GM10847 (cell line): Measurements from ENCODE around the gene MTF1.

Experiments
- POLR2A ChIP-seq: IDR thresholded peaks from 2 replicates; pipeline ENCODE4 v1.6.1; 2011; ENCODE audit not compliant: insufficient read length; ENCODE audit errors: extremely low read depth

The MTF1 gene

DNA sequence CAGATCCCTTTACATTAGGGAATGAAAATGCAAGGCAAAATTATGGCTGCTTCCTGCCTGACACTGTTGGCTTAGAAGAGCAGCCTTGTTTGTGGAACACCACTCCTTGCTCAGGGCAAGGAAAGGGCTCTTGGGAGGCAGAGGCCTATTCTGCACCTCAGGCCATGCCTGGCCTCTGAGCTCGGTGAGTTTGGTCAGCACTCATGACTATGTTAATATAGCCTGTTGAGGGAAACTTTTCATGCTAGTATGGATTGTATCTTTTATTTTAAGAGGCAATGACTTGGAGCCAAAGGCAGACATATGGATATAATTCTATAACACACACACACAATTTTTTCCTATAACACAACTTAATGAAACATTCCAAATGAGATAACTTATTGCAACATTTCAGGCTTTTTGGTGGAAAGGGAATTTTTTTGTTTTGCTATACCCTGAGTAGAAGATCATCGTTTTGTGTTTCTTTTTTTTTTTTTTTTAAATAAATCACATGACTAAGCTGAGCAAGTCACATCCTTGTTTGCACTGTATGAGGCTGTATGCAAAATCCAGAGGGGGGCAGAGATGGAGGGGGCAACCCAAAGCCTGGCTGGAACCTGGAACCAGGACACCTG lies 45.8 kb downstream of the MTF1 start:
- TF ChIP-seq POLR2A: no peak

DNA sequence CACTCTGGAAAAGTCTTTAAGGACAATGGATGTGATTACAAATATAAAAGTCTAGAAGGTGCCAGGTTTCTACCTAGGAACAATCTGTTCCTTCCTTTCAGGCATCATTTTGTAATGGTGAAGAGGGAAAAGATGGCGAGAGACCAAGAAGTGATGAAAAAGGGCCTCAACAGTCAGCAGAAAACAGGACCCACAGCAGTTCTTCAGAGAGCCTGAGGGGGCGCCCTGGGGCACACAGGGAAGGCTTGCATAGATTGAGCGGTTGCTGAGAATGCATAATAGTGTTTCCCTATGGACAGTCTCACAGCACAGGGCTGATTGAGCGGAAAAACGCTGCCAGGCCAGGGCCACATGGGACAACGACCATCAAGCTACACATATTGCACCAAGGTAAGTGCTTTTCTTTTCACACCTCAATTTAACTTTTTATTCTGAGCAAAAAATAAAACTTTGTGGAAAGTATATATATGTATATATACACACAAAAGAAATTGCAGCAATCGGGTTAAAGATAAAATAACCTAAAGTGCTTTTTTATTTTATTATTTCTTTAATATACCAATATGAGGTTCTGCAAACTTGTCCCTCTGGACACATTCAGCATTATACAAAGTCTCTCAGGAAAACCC lies 48.3 kb downstream of the MTF1 start:
- TF ChIP-seq POLR2A: no peak

GRCh38 chr1:37809942-37810341 lies 49.5 kb downstream of the MTF1 start:
- no peak for TF ChIP-seq POLR2A

DNA sequence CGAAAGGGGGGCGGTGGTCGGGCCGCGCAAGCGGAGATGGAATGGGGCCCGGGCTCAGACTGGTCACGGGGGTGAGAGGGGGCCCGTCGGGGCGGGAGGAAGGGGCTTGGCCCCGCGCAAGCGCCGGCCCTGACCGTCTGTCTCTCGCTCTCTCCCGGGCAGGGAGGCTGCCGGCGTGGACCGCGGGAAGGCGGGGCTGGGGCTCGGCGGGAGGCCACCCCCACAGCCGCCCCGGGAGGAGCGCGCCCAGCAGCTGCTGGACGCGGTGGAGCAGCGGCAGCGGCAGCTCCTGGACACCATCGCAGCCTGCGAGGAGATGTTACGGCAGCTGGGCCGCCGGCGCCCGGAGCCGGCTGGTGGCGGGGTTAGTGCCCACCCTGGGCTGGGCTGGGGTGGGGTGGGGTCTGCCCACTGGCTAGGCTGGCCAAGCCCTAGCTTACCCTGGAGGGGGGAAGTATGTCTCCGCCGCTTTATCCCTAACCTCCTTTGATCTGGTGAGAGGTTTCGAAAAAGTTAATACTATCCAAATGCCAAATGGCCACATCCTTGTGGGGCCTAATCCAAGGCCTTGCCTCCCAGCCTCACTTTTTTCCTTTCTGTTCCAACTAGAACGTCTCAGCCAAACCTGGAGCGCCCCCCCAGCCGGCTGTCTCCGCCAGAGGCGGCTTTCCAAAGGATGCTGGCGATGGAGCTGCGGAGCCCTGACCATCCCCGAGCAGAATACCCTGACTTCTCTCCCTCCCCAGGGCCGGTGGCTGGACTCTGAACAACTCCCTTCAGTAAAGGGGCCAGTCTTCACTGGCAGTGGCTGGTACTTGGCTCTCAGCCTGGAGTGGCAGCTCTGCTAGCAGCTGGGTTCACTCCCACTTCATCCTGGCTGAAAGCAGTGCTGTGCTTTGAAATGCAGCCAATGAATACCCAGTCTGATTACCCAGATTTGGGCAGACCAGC lies 50.7 kb downstream of the MTF1 start:
- TF ChIP-seq POLR2A: no peak

- peak; percentile 68 for TF ChIP-seq POLR2A
Observed at GRCh38 chr1:37807555-37808368, 51.6 kb downstream of the MTF1 start, which contains the start of the genes C1orf122 and YRDC. Gene C1orf122, plus strand, starts transcription at chr1:37807790. Its CDS starts 615 bp downstream, at chr1:37808405. Gene YRDC, minus strand, starts transcription at chr1:37808208. Its CDS starts 28 bp downstream, at chr1:37808180.

DNA sequence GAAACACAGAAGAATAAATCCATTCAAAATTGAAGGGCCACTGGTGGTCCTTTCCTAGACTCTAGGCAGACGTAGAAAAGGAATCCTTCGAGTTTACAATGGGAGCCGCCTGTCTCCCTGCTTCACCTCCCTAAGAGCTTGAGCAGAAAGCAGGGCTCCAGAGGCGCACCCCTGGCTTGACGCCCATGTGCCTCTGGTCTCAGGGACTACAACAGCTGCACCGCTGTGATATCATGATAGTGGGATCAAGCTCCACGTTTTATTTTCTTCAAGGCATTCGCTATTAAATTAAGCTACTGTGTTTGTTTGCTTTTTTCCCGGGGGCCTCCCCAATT lies 52.2 kb downstream of the MTF1 start:
- TF ChIP-seq POLR2A: no peak

GRCh38 chr1:37802439-37802838 lies 57.0 kb downstream of the MTF1 start:
- TF ChIP-seq POLR2A: no peak

DNA sequence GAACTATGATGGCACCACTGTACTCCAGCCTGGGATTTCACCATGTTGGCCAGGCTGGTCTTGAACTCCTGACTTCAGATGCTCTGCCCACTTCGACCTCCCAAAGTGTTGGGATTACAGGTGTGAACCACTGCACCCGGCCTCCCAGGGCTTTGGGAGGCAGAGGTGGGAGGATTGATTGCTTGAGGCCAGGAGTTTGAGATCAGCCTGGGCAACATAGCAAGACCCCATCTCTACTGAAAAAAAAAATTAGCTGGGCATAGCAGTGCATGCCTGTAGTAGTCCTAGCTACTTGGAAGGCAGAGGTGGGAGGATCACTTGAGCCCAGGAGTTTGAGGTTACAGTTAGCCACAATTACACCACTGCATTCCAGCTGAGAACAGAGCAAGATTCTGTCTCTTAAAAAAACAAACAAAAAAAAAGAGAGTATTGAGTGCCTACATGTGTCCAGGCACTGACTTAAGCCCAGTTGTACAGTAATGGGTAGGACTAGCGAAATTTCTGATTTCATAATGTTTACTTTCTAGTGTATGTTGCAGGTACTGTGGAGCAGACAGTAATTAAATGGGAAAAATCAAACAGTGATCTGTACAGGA lies 61.5 kb downstream of the MTF1 start:
- no peak for TF ChIP-seq POLR2A

- TF ChIP-seq POLR2A: no peak
Observed at GRCh38 chr1:37795340-37796125, 63.9 kb downstream of the MTF1 start.

- no peak for TF ChIP-seq POLR2A
Observed at GRCh38 chr1:37794372-37795339, 64.7 kb downstream of the MTF1 start.

- peak; percentile 42 for TF ChIP-seq POLR2A
Observed at GRCh38 chr1:37793773-37794371, 65.5 kb downstream of the MTF1 start, which contains the start of gene MANEAL. Gene MANEAL, plus strand, starts transcription at chr1:37793847. Its CDS starts 336 bp downstream, at chr1:37794183.
